IPS-18a (cell line): ENCODE results near the gene NTRK2.

Source experiments
- H3K27ac ChIP-seq: one replicate; pipeline ENCODE4 v1.5.1; 2013; ENCODE audit warnings: low read length
- H3K27me3 ChIP-seq: one replicate; pipeline ENCODE4 v1.6.1; 2013; ENCODE audit warnings: mild to moderate bottlenecking, low read length; ENCODE audit not compliant: control insufficient read depth, insufficient read depth
- H3K36me3 ChIP-seq: one replicate; pipeline ENCODE4 v1.6.1; 2013; ENCODE audit warnings: low read depth, low read length; ENCODE audit not compliant: control insufficient read depth
- H3K4me1 ChIP-seq: one replicate; pipeline ENCODE4 v1.6.1; 2013; ENCODE audit warnings: low read depth, low read length; ENCODE audit not compliant: control insufficient read depth
- H3K4me3 ChIP-seq: one replicate; pipeline ENCODE4 v1.5.1; 2013; ENCODE audit warnings: low read length
- H3K9ac ChIP-seq: one replicate; pipeline ENCODE4 v1.6.1; 2013; ENCODE audit warnings: mild to moderate bottlenecking, low read length, moderate library complexity
- H3K9me3 ChIP-seq: one replicate; pipeline ENCODE4 v1.6.1; 2013; ENCODE audit warnings: low read depth, low read length; ENCODE audit not compliant: control insufficient read depth

Gene NTRK2

GRCh38 chr9:84903963-84904362 lies 234.4 kb downstream of the NTRK2 start:
- Histone ChIP-seq H3K9ac (no peak overlapping the region), H3K27ac (no peak overlapping the region), H3K27me3 (no peaks in the 10 kb centered on the region), H3K9me3 (no peaks in the 10 kb centered on the region), H3K4me1 (no peaks in the 10 kb centered on the region), H3K4me3 (no peak overlapping the region), H3K36me3 (no peaks in the 10 kb centered on the region)

DNA sequence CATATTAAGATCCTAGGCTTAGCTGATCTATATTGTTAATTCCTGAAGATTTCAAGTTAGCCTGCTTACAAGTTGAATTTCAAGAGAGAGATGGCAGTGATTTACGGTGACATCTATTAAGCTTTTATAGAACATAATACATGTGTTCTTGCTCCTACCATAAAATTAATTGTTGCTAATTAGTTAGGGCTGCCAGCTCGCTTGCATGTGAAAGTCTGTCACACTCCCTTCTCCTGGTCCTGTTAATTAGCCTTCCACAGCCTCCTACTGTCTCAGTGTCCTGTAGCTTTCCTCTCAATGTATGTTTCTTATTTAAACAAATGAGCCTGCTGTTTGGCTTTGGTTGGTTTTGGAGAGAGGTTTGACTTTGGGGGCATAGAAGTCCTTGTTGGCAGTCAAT lies 247.2 kb downstream of the NTRK2 start:
- Histone ChIP-seq H3K4me3 (no peak overlapping the region), H3K9me3 (no peaks in the 10 kb centered on the region), H3K4me1 (peaks cover 10% of the 10 kb centered on the region), H3K9ac (no peak overlapping the region), H3K27me3 (no peaks in the 10 kb centered on the region), H3K36me3 (no peaks in the 10 kb centered on the region), H3K27ac (no peak overlapping the region)

DNA sequence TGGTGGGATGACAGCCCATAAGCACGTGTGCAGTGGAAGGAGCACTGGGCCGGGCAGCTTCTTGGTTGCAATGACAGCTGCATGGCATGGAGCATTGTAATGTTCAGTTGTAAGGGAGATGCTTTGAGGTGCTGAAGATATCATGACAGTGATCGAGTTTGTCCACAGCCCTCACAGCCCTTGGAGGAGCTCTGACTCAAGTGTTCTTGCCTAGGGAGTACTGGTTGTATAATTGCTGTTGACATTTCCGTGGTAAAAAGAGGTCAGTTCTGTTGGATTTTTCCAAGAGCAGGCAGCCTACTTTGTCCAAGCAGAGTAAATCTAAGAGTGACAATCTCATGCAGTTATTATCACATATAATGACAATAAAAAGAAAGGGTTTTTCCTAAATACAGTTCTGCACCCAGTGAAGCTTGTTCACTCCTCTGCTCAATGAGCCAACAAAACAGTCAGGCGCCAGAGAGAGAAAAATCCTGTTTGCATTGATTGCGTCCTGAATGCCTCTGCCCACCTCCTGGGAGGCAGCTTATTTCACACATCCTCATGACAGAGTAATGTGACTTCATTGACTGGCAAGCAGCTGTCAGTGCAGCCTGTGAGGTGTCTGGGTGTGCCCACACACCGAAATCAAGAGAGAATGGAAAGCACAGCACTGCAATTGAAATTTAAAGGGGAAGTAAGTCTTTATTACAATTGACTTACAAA lies 248.0 kb downstream of the NTRK2 start:
- H3K36me3 ChIP-seq: no peaks in the 10 kb centered on the region
- H3K4me1 ChIP-seq: peaks cover 10% of the 10 kb centered on the region
- H3K9me3 ChIP-seq: no peaks in the 10 kb centered on the region
- no peak overlapping the region for H3K27ac ChIP-seq
- no peaks in the 10 kb centered on the region for H3K27me3 ChIP-seq
- no peak overlapping the region for H3K9ac ChIP-seq
- H3K4me3 ChIP-seq: no peak overlapping the region

DNA sequence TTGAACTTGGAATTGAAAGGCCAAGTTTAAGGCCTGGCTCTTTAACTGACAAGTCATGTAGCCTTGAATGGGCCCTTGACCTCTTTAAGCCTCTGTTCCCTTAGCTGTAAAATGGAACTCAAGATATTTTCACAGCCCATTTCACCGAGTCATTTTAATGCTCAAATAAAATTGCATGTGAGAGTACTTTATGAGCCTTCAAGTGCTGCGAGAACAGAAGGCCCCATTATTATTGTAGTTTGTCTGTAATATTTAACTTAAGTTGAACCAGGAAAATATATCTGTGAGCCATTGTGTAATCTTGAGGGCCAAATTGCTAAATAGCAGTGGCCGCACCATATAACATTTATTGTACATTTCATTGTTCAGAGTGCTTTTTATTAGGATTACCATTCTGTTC lies 249.9 kb downstream of the NTRK2 start:
- H3K27me3 ChIP-seq: no peaks in the 10 kb centered on the region
- H3K9me3 ChIP-seq: no peaks in the 10 kb centered on the region
- peaks cover 10% of the 10 kb centered on the region for H3K4me1 ChIP-seq
- H3K4me3 ChIP-seq: no peak overlapping the region
- no peaks in the 10 kb centered on the region for H3K36me3 ChIP-seq
- H3K27ac ChIP-seq: no peak overlapping the region
- H3K9ac ChIP-seq: no peak overlapping the region

- H3K9ac ChIP-seq: no peak overlapping the region
- H3K4me1 ChIP-seq: peaks cover 10% of the 10 kb centered on the region
- no peaks in the 10 kb centered on the region for H3K9me3 ChIP-seq
- no peaks in the 10 kb centered on the region for H3K27me3 ChIP-seq
- H3K4me3 ChIP-seq: no peak overlapping the region
- H3K27ac ChIP-seq: no peak overlapping the region
- no peaks in the 10 kb centered on the region for H3K36me3 ChIP-seq
Observed at GRCh38 chr9:84921175-84921574, 251.6 kb downstream of the NTRK2 start.

- H3K27ac ChIP-seq: no peak overlapping the region
- H3K36me3 ChIP-seq: no peaks in the 10 kb centered on the region
- H3K4me1 ChIP-seq: peaks cover 9% of the 10 kb centered on the region
- no peaks in the 10 kb centered on the region for H3K9me3 ChIP-seq
- H3K9ac ChIP-seq: no peak overlapping the region
- H3K27me3 ChIP-seq: no peaks in the 10 kb centered on the region
- H3K4me3 ChIP-seq: no peak overlapping the region
Observed at GRCh38 chr9:84922051-84922450, 252.5 kb downstream of the NTRK2 start.

DNA sequence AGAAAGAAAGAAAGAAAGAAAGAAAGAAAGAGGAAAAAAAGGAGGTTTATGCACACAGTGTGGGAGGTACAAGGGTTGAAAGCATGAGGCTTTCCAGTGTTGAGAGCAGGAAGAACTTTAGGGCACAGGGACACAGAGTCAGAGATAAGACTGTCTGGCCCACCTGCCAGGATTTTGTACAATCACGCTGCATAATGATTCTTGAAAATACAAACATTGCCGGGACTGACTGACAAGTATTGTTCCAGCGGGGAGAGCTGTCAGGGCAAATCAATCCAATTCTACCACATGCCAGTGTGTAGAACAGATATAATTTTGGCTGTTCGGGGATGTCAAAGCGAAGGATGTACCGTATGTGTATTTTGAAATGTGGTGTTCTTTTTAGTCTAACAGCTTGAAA lies 254.7 kb downstream of the NTRK2 start:
- no peaks in the 10 kb centered on the region for H3K36me3 ChIP-seq
- no peaks in the 10 kb centered on the region for H3K27me3 ChIP-seq

GRCh38 chr9:84925225-84925872 lies 255.8 kb downstream of the NTRK2 start:
- Histone ChIP-seq H3K4me1 (no peaks in the 10 kb centered on the region), H3K36me3 (no peaks in the 10 kb centered on the region), H3K4me3 (no peak overlapping the region), H3K9me3 (no peaks in the 10 kb centered on the region), H3K27me3 (no peaks in the 10 kb centered on the region), H3K9ac (no peak overlapping the region), H3K27ac (no peak overlapping the region)

More for the DNA sequence above, 254.7 kb downstream of the NTRK2 start:
- Histone ChIP-seq H3K9me3 (no peaks in the 10 kb centered on the region), H3K4me1 (no peaks in the 10 kb centered on the region), H3K27ac (no peak overlapping the region), H3K9ac (no peak overlapping the region), H3K4me3 (no peak overlapping the region)

GRCh38 chr9:84926793-84927192 lies 257.3 kb downstream of the NTRK2 start:
- no peak overlapping the region for H3K4me3 ChIP-seq
- H3K27ac ChIP-seq: no peak overlapping the region
- H3K4me1 ChIP-seq: no peaks in the 10 kb centered on the region
- no peaks in the 10 kb centered on the region for H3K36me3 ChIP-seq
- no peaks in the 10 kb centered on the region for H3K27me3 ChIP-seq
- H3K9me3 ChIP-seq: no peaks in the 10 kb centered on the region
- H3K9ac ChIP-seq: no peak overlapping the region

- Histone ChIP-seq H3K27me3 (no peaks in the 10 kb centered on the region), H3K9ac (no peak overlapping the region), H3K36me3 (no peaks in the 10 kb centered on the region), H3K4me3 (no peak overlapping the region), H3K4me1 (peaks cover 9% of the 10 kb centered on the region), H3K27ac (no peak overlapping the region), H3K9me3 (no peaks in the 10 kb centered on the region)
Observed at GRCh38 chr9:84928419-84928818, 258.9 kb downstream of the NTRK2 start.

- H3K9me3 ChIP-seq: no peaks in the 10 kb centered on the region
- no peak overlapping the region for H3K9ac ChIP-seq
- H3K4me3 ChIP-seq: no peak overlapping the region
- H3K27me3 ChIP-seq: no peaks in the 10 kb centered on the region
- H3K4me1 ChIP-seq: peaks cover 12% of the 10 kb centered on the region
- no peak overlapping the region for H3K27ac ChIP-seq
- H3K36me3 ChIP-seq: no peaks in the 10 kb centered on the region
Observed at GRCh38 chr9:84929068-84929467, 259.5 kb downstream of the NTRK2 start.

DNA sequence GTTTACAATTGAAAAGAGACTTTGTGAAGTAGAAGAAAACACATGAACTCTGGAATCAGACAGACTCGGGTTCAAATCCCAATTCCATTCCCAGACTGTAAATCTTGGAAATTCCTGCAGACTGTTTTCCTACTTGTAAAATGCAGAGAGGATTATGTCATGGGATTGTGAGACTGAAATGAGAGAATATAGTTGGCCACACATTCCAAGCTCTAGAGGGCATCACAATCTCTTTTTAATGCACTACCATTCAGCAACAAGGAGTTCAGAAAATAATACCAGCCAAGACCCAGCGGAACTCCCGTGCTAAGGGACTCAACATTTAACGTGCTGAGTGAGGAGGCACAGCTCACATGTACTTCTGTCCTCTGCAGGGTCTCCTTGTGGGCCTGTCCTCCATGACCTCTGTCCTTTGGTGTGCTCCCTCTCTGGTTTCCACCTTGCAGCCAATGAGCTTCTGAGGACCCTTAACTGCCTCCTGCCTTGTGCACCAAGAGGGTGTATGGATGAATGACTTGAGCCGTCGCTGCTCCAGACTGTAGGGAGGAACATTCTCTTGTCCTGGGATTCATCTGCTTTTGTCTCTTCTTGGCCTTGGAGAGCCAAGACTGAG lies 263.5 kb downstream of the NTRK2 start:
- Histone ChIP-seq H3K27ac (no peak overlapping the region), H3K36me3 (no peaks in the 10 kb centered on the region), H3K9ac (no peak overlapping the region), H3K4me3 (no peak overlapping the region), H3K27me3 (no peaks in the 10 kb centered on the region), H3K4me1 (peaks cover 26% of the 10 kb centered on the region), H3K9me3 (no peaks in the 10 kb centered on the region)
